Stimulated activated CD4-positive, alpha-beta T cell treated with anti-CD3 and anti-CD28 coated beads, Interleukin-12 subunit alpha, Interleukin-12 subunit beta, amount 100 ng/mL, for 48 hours (primary cell): ENCODE results near the gene UCP1.

Experiments
- DNase-seq, 3 donors: peaks; one replicate each; pipeline ENCODE4 v3.0.0-alpha.2; 2020; ENCODE audit warnings: low read depth in 2 of 3, low spot score in 1 of 3

Gene UCP1, protein sequence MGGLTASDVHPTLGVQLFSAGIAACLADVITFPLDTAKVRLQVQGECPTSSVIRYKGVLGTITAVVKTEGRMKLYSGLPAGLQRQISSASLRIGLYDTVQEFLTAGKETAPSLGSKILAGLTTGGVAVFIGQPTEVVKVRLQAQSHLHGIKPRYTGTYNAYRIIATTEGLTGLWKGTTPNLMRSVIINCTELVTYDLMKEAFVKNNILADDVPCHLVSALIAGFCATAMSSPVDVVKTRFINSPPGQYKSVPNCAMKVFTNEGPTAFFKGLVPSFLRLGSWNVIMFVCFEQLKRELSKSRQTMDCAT

GRCh38 chr4:140568507-140569306, at the start of gene UCP1:
Gene UCP1 (minus strand): TSS chr4:140568961. CDS start chr4:140568729, 232 bp downstream.
- no peak for DNase-seq

- DNase-seq = no peak
Observed at GRCh38 chr4:140617499-140618248, 48.9 kb upstream of the UCP1 start.

DNA sequence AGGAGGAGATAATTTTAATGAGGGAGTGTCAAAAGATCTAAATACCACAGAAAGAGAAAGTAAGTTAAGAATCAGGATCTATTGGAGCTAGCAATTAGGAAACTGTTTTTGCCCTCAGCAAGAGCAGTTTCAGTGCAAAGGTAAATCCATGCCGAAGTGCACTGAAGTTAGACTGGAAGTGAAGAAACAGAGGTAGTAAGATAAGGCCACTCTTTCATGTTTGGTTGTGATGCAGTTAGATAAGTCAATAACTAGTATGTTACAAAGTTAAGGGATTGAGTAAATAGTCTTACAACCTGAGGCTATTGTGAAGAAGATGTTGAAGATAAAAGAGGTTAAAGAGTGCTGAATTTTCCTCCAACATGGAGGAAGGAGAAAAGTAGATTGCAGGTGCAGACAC, 46.7 kb upstream of the UCP1 start:
- no peak for DNase-seq

- no peak for DNase-seq
Observed at GRCh38 chr4:140612357-140612756, 43.6 kb upstream of the UCP1 start.

GRCh38 chr4:140611854-140612253, 43.1 kb upstream of the UCP1 start:
- DNase-seq = no peak

- no peak for DNase-seq
Observed at GRCh38 chr4:140609548-140610425, 41.0 kb upstream of the UCP1 start.

GRCh38 chr4:140607852-140608251, 39.1 kb upstream of the UCP1 start:
- no peak for DNase-seq

- DNase-seq = no peak
Observed at GRCh38 chr4:140604544-140604943, 35.8 kb upstream of the UCP1 start.

DNA sequence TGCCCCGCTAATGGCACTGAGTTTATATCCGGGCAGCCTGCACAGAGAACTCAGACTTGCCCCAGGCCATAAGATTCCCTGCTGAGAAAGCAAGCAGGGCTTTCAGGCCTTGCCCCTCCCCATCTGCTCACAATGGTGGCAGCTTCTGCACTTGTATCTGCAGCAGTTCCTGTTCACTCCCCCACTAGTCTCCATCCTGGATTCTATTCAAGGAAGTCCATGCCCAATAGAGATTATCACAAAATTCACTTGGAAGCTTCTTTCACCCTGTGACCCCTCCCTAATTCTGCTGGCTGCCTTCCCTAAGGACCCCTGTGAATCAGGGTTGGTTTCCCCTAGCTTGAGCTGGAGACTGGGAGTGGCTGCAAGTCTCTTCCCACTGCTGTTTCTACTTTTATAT, 34.5 kb upstream of the UCP1 start:
- no peak for DNase-seq

- DNase-seq = no peak
Observed at GRCh38 chr4:140602714-140603113, 34.0 kb upstream of the UCP1 start.

DNA sequence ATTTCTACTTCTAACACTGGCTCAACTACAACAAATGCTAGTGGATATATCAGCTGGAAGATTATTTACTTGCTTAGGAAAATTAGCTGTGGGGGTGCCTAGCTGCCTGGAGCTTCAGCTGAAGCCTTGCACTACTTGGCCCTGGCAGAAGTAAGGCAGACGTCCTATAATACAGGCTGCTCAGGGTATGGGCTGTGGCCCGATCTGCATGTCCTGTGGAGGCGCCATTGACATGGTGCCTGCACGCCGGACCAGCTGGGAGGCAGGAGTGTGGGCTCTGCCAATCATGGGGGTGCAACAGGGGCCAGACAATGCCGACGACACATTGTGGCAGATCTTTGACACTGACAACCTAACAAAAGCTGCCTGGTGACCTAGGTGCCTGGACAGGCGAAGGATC, 31.6 kb upstream of the UCP1 start:
- no peak for DNase-seq

DNA sequence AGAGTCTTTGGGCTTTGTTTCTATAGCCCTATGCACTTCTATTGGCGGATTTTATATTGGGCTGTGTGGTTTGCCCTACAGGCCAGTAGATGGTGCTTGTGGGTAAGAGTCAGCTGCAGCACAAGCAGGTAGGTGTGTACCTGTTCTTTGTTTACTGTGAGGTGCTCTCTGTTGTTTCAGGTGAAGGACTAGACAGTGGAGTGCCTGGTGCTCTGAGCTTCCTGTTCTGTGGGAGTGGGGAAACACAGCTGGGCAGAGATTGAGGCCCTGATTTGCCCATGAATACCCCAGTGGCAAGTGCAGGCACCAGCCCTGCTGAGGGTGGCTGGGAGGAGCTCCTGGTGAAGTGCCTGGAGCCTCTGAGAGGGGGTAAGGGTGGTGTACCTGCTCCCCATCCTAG, 26.3 kb upstream of the UCP1 start:
- no peak for DNase-seq

- DNase-seq = no peak
Observed at GRCh38 chr4:140584439-140584838, 15.7 kb upstream of the UCP1 start.

DNA sequence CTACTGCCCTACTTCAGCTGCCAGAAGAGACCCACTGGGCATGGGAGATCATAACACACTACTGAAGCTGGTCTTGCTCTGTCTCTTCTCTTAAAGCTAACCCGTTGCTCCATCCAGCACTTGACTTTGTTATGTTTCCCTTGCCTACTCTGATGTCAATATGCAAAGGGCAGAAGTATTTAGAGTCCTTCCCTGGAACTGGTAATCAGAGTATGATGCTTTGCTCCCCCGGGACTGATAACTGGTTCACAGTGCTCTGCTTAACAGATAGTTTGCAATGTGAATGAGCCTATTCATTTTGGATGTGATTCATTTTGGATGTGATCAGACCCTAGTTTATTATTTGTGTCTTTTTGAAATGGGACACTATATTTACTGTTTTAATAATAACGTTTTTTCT, 12.3 kb upstream of the UCP1 start:
- DNase-seq = no peak

DNA sequence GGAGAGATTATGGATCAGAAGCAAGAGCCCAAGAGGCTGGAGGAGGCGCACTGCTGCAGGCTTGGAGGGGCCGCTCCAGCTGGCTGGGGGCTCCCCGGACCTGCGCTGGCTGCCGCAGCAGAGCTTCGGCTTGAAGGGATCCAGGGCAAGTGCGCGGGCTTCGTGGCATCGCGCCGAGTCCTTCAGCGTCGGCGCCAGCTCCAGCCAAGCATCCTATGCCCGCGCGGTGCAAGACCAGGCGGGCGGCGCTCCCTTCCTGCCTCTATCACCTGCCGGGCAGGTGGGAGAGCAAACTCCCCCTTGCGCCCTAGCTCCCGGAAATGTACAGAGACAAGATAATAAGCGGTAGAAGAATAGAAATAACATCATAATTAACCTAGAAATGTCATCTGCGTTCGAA, 10.5 kb upstream of the UCP1 start:
- DNase-seq = no peak

DNA sequence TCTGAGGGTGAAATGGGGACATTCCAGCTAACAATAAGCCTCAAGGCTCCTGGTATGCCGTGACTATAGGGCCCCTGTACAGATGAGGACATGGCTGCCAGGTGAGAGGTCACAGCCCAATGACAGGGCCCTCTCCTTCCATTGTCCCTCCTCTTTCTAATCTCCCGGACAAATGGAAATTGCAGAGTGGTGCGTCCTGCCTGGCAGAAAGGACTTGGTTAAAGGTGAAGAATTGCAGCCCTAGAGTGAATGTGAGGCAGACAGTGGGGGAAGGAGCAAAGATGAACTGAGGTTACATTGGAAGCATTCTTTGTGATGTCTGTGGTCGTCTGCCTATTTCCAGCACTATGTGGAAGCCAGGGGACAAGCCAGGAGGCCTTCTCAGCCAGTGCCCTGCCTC, 6.7 kb upstream of the UCP1 start:
- DNase-seq = no peak

- no peak for DNase-seq
Observed at GRCh38 chr4:140571620-140572019, 2.9 kb upstream of the UCP1 start.

- no peak for DNase-seq
Observed at GRCh38 chr4:140569307-140569638, 512 bp upstream of the UCP1 start.

- no peak for DNase-seq
Observed at GRCh38 chr4:140559696-140560095, 9.1 kb downstream of the UCP1 start.

DNA sequence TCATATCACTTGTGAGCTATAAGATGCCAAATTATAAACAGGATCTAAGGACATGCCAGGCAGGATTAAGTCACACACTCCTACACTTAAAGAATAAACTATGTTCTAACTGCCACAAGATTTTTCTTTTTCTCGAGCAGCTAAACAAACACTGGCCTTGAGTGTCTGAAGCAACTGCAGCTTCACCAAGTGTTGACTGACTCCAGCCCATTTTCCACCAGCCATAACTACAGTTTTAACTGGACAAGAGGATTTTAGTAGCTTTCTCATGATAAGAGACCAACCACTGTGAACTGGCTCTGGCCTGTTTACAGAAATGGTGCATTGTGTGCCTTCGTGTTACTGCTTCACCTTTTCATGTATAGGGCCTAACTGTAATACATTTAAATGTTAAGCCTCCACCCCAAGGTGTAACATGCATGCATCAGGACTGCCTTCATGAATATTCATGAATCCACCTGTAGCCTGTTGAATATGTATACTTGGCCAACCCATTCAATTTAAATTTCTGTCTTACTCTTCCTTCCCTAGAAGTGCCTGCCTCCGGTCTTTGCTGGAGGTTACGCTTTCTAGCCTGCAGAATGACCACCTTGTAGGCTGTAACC, 10.8 kb downstream of the UCP1 start:
- no peak for DNase-seq
